Measurements from ENCODE around the gene SCARB2. TPM values are rescaled to one million over a fixed set of nuclear protein-coding genes. Genes with fewer than 3 reads are reported as not detected.

Gene SCARB2
- total RNA-seq, 2 experiments from 2014 or later = 34.4 to 36.0 TPM

- Mint-ChIP-seq H3K4me3 (no peak overlapping the region), H3K4me1 (ENCODE audit: low read depth) (peaks cover 55% of the 10 kb centered on the region), H3K9me3 (no peaks in the 10 kb centered on the region), H3K27ac (no peak overlapping the region), H3K36me3 (ENCODE audit: low read depth) (peaks cover 68% of the 10 kb centered on the region), H3K27me3 (no peaks in the 10 kb centered on the region)
- Histone ChIP-seq H3K4me3 (ENCODE audit: low read length) (no peak overlapping the region), H3K9me3 (ENCODE audit: control insufficient read depth in 1 of 2, insufficient read depth in 1 of 2, low read length in 2 of 2) (no peaks in the 10 kb centered on the region), H3K27me3 (ENCODE audit: control insufficient read depth in 1 of 2, insufficient read depth in 2 of 2, low read length in 2 of 2) (no peaks in the 10 kb centered on the region), H3K4me1 (ENCODE audit: insufficient read depth, low read length) (no peaks in the 10 kb centered on the region), H3K36me3 (ENCODE audit: insufficient read depth, low read length) (peaks cover 67% of the 10 kb centered on the region), H3K27ac (ENCODE audit: low read depth in 1 of 2, low read length in 2 of 2) (no peak overlapping the region)
- DNase-seq (no peak), ATAC-seq (ENCODE audit: poor library complexity) (no peak)
- CTCF ChIA-PET = no interaction called here
- no peak for TF ChIP-seq CTCF (IDR thresholded peaks at IDR 0.05)
- POLR2A ChIA-PET = interaction anchor here (0.5 kb wide), 1 partner anchor 108 kb away, joined by 3 read pairs; no protein-coding TSS in a partner anchor
- intact Hi-C loops (cut with DNase I, micrococcal nuclease) = loop anchor here in 1 of 2 experiments (10.0 kb wide), 1 partner anchor 626 kb away; the partner anchor contains the start of genes RCHY1 and THAP6
Observed at GRCh38 chr4:76141241-76141640, 72.4 kb downstream of the SCARB2 start.

- H3K9me3 Mint-ChIP-seq = no peaks in the 10 kb centered on the region
- H3K4me1 Mint-ChIP-seq (ENCODE audit: low read depth) = no peaks in the 10 kb centered on the region
- ATAC-seq (ENCODE audit: poor library complexity) (no peak), DNase-seq (no peak)
- peaks cover 84% of the 10 kb centered on the region for H3K36me3 Mint-ChIP-seq (ENCODE audit: low read depth)
- H3K4me3 Mint-ChIP-seq = no peak overlapping the region
- H3K4me1 ChIP-seq (ENCODE audit: insufficient read depth, low read length) = no peaks in the 10 kb centered on the region
- H3K27ac ChIP-seq (ENCODE audit: low read depth in 1 of 2, low read length in 2 of 2) = no peak overlapping the region
- no peaks in the 10 kb centered on the region for H3K27me3 Mint-ChIP-seq
- TF ChIP-seq CTCF (IDR thresholded peaks at IDR 0.05) = no peak
- ChIA-PET POLR2A (no interaction called here), CTCF (no interaction called here)
- intact Hi-C loops (cut with DNase I, micrococcal nuclease) = no loop called here
- no peaks in the 10 kb centered on the region for H3K27me3 ChIP-seq (ENCODE audit: control insufficient read depth in 1 of 2, insufficient read depth in 2 of 2, low read length in 2 of 2)
- no peak overlapping the region for H3K4me3 ChIP-seq (ENCODE audit: low read length)
- no peak overlapping the region for H3K27ac Mint-ChIP-seq
- no peaks in the 10 kb centered on the region for H3K9me3 ChIP-seq (ENCODE audit: control insufficient read depth in 1 of 2, insufficient read depth in 1 of 2, low read length in 2 of 2)
- peaks cover 62% of the 10 kb centered on the region for H3K36me3 ChIP-seq (ENCODE audit: insufficient read depth, low read length)
Observed at GRCh38 chr4:76127754-76128153, 85.9 kb downstream of the SCARB2 start.

- Mint-ChIP-seq H3K27ac (no peak overlapping the region), H3K9me3 (no peaks in the 10 kb centered on the region), H3K36me3 (ENCODE audit: low read depth) (peaks cover 82% of the 10 kb centered on the region), H3K4me1 (ENCODE audit: low read depth) (no peaks in the 10 kb centered on the region), H3K27me3 (no peaks in the 10 kb centered on the region), H3K4me3 (no peak overlapping the region)
- H3K27ac ChIP-seq (ENCODE audit: low read depth in 1 of 2, low read length in 2 of 2) = no peak overlapping the region
- no peak overlapping the region for H3K4me3 ChIP-seq (ENCODE audit: low read length)
- no peak for ATAC-seq (ENCODE audit: poor library complexity)
- TF ChIP-seq CTCF (IDR thresholded peaks at IDR 0.05) = no peak
- POLR2A ChIA-PET = no interaction called here
- H3K27me3 ChIP-seq (ENCODE audit: control insufficient read depth in 1 of 2, insufficient read depth in 2 of 2, low read length in 2 of 2) = no peaks in the 10 kb centered on the region
- peaks cover 65% of the 10 kb centered on the region for H3K36me3 ChIP-seq (ENCODE audit: insufficient read depth, low read length)
- intact Hi-C loops (cut with DNase I, micrococcal nuclease) = no loop called here
- no peaks in the 10 kb centered on the region for H3K9me3 ChIP-seq (ENCODE audit: control insufficient read depth in 1 of 2, insufficient read depth in 1 of 2, low read length in 2 of 2)
- no peaks in the 10 kb centered on the region for H3K4me1 ChIP-seq (ENCODE audit: insufficient read depth, low read length)
- DNase-seq = no peak
- CTCF ChIA-PET = no interaction called here
Observed at GRCh38 chr4:76125816-76126215, 87.8 kb downstream of the SCARB2 start.

Data from CD4-positive, alpha-beta T cell (primary cell).